Stomach (tissue), 9 donors: ENCODE results near the gene GPR37L1. TPM values are rescaled to one million over a fixed set of nuclear protein-coding genes. Genes with fewer than 3 reads are reported as not detected.

ENCODE experiments used
- DNase-seq, 2 donors: peaks; one replicate each; pipeline versions ENCODE4 v3.0.0 to v3.0.0-alpha.2; 2013 to 2019
- H3K27ac ChIP-seq, 5 donors: fragments of 200-600 bp in 4 of 5; sonication (generic) in 4 of 5; one replicate each; pipeline ENCODE4 v1.5.1; 2013 to 2019; ENCODE audit warnings: mild to moderate bottlenecking in 1 of 5, moderate library complexity in 1 of 5
- H3K27me3 ChIP-seq, 3 donors: fragments of 200-600 bp; sonication (generic); one replicate each; pipeline ENCODE4 v1.5.1; 2017 to 2019; ENCODE audit warnings: mixed run types in 1 of 3
- H3K36me3 ChIP-seq, 4 donors: fragments of 200-600 bp; sonication (generic); 1 replicate in 3 of 4; 2 replicates in 1 of 4; pipeline ENCODE4 v1.5.1; 2016 to 2019
- H3K4me1 ChIP-seq, 4 donors: fragments of 200-600 bp; sonication (generic); one replicate each; pipeline ENCODE4 v1.5.1; 2016 to 2019
- H3K4me3 ChIP-seq, 4 donors: fragments of 200-600 bp; sonication (generic) in 3 of 4; one replicate each; pipeline ENCODE4 v1.5.1; 2016 to 2019; ENCODE audit warnings: mild to moderate bottlenecking in 1 of 4
- H3K9me3 ChIP-seq, 4 donors: fragments of 200-600 bp; sonication (generic); one replicate each; pipeline ENCODE4 v1.5.1; 2016 to 2019
- CTCF ChIP-seq, 7 experiments: fragments of 450-650 bp in 4 of 7; fragments of 200-600 bp in 3 of 7; sonication (generic) in 3 of 7; IDR thresholded peaks; one replicate each; pipeline ENCODE4 v1.5.1; 2016 to 2019; ENCODE audit warnings: antibody characterized with exemption in 7 of 7, control low read depth in 2 of 7, mild to moderate bottlenecking in 1 of 7
- EP300 ChIP-seq: sonication (generic); formaldehyde crosslinking; IDR thresholded peaks from one replicate; pipeline ENCODE4 v1.6.1; 2017; ENCODE audit warnings: antibody characterized with exemption
- POLR2A ChIP-seq, 4 donors: fragments of 450-650 bp; IDR thresholded peaks; one replicate each; pipeline ENCODE4 v1.6.1; 2016; ENCODE audit warnings: antibody characterized with exemption in 4 of 4, control low read depth in 2 of 4, mild to moderate bottlenecking in 1 of 4, moderate library complexity in 1 of 4
- POLR2AphosphoS5 ChIP-seq, 3 donors: sonication (generic); formaldehyde crosslinking; IDR thresholded peaks; one replicate each; pipeline ENCODE4 v1.6.1; 2016; ENCODE audit warnings: antibody characterized with exemption in 3 of 3
- WGBS, 5 donors: extraction: QIAGEN DNeasy Blood & Tissue Kit in 3 of 5; methylation state at CpG; one replicate each; pipeline versions ENCODE4 v1.1.5 to v1.1.7; 2013 to 2018; 5-methylcytosine and 5-hydroxymethylcytosine counted together
- intact Hi-C: fragments of 100-400 bp; cut with DNase I; formaldehyde crosslinking; loops from one replicate; pipeline ENCODE4 v1.15.1; 2023; ENCODE audit warnings: low total_unique reads
- polyA plus RNA-seq, 3 donors: library from polyadenylated mRNA; stranded (reverse); fragments of 200-250 nt; gene quantifications; one replicate each; pipeline ENCODE4 v1.2.3, GENCODE V29; 2013
- total RNA-seq, 5 donors: library from RNA; depleted of rRNA; stranded (reverse); fragments of >200 nt; gene quantifications; one replicate each; pipeline versions ENCODE4 v1.1.0 to v1.2.3, GENCODE V29; 2014 to 2016
- donor health status: healthy with polysubstance abuse.
- donor health status: Bipolar disorder and iron deficiency.
- donor health status: healthy.

Gene GPR37L1
- total and polyA plus RNA-seq, 8 donors: under 0.01 to 2.0 (median 0.18) TPM; not detected in 3

- intact Hi-C loops: no loop called here
- peaks cover 24 to 41% (median 32%) of the 10 kb centered on the region in 4 donors for H3K4me1 ChIP-seq
Observed at GRCh38 chr1:202112859-202113689, 9.6 kb upstream of the GPR37L1 start.

GRCh38 chr1:202113690-202114300 is 8.9 kb upstream of the GPR37L1 start:
- Histone ChIP-seq H3K27ac (peak overlapping the region; percentile 46 to 81 (median 68)), H3K27me3 (no peaks in the 10 kb centered on the region), H3K4me1 (peaks cover 23 to 41% (median 33%) of the 10 kb centered on the region in 4 donors), H3K9me3 (no peaks in the 10 kb centered on the region), H3K4me3 (no peak overlapping the region), H3K36me3 (no peaks in the 10 kb centered on the region)
- peak in 1 of 2 donors; percentile 64 for DNase-seq
- intact Hi-C loops: no loop called here
- TF ChIP-seq POLR2AphosphoS5 (IDR thresholded peaks at IDR 0.05) (peak in 1 of 3 donors; percentile 19), CTCF (IDR thresholded peaks at IDR 0.05) (no peak)
- 19 to 58% (median 25%) methylated on average over 2 of the region's 2 CpGs for WGBS, 5 donors

More at GRCh38 chr1:202112859-202113689, 9.6 kb upstream of the GPR37L1 start:
- Histone ChIP-seq H3K27me3 (no peaks in the 10 kb centered on the region), H3K27ac (peak overlapping the region; percentile 46 to 81 (median 68)), H3K36me3 (no peaks in the 10 kb centered on the region), H3K9me3 (no peaks in the 10 kb centered on the region), H3K4me3 (no peak overlapping the region)
- 7 to 23% (median 9%) methylated on average over 5 of the region's 5 CpGs for WGBS, 5 donors
- peak; percentile 66 to 70 for DNase-seq
- peak in 1 of 3 donors; percentile 42 for TF ChIP-seq POLR2AphosphoS5 (IDR thresholded peaks at IDR 0.05)
- no peak for TF ChIP-seq EP300
- TF ChIP-seq POLR2A (IDR thresholded peaks at IDR 0.05): no peak
- TF ChIP-seq CTCF (IDR thresholded peaks at IDR 0.05): no peak

GRCh38 chr1:202116287-202116686 is 6.4 kb upstream of the GPR37L1 start:
- Histone ChIP-seq H3K27ac (no peak overlapping the region), H3K4me3 (no peak overlapping the region), H3K4me1 (peaks cover 17 to 39% (median 27%) of the 10 kb centered on the region in 4 donors), H3K27me3 (no peaks in the 10 kb centered on the region), H3K36me3 (no peaks in the 10 kb centered on the region), H3K9me3 (no peaks in the 10 kb centered on the region)
- 92 to 98% (median 94%) methylated on average over 8 of the region's 8 CpGs for WGBS, 5 donors
- DNase-seq: no peak
- intact Hi-C loops: no loop called here
- TF ChIP-seq EP300: no peak
- TF ChIP-seq POLR2AphosphoS5 (IDR thresholded peaks at IDR 0.05): no peak

DNA sequence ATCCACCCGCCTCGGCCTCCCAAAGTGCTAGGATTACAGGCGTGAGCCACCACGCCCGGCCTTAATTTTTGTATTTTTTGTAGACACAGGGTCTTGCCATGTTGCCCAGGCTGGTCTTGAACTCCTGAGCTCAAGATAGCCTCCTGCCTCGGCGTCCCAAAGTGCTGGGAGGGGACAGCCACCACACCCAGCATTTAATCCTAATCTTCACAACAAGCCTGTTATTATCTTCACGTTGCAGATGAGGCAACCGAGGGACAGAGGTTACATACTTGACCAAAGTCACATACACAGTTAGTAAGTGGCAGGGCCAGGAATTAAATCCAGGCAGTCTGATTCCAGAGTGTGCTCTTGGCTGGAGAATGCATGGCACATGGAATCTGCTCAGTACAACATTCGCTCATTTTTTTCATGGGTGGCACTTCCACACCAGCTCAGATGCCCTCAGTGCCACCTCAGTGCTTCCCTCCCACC is 4.8 kb upstream of the GPR37L1 start:
- peaks cover 13 to 37% (median 24%) of the 10 kb centered on the region in 4 donors for H3K4me1 ChIP-seq
- peak overlapping the region in 4 of 5 donors; percentile 19 to 60 (median 22) for H3K27ac ChIP-seq
- no peak overlapping the region for H3K4me3 ChIP-seq
- no peaks in the 10 kb centered on the region for H3K9me3 ChIP-seq
- TF ChIP-seq CTCF (IDR thresholded peaks at IDR 0.05): no peak
- no peak for TF ChIP-seq EP300
- DNase-seq: no peak
- intact Hi-C loops: no loop called here
- WGBS, 5 donors: 55 to 69% (median 59%) methylated on average over 10 of the region's 10 CpGs
- no peaks in the 10 kb centered on the region for H3K36me3 ChIP-seq
- H3K27me3 ChIP-seq: no peaks in the 10 kb centered on the region
